H1 (cell line): ENCODE data around the gene PLD5. TPM values are rescaled to one million over a fixed set of nuclear protein-coding genes. Genes with fewer than 3 reads are reported as not detected.

Source experiments
- EP300 ChIP-seq, 2 experiments: IDR thresholded peaks; 1 replicate in 1 of 2; 2 replicates in 1 of 2; pipeline ENCODE4 v1.6.1; 2011 to 2012; ENCODE audit warnings: low read depth in 2 of 2, low read length in 2 of 2, mild to moderate bottlenecking in 2 of 2, borderline replicate concordance in 1 of 2, inconsistent platforms in 1 of 2, moderate library complexity in 1 of 2
- EZH2 ChIP-seq: fragments of 200-600 bp; sonication (generic); IDR thresholded peaks from 2 replicates; pipeline ENCODE4 v1.7.1; 2012; ENCODE audit warnings: low read depth, mild to moderate bottlenecking, moderate library complexity, low read length, inconsistent platforms; ENCODE audit not compliant: severe bottlenecking
- GTF2F1 ChIP-seq: IDR thresholded peaks from 2 replicates; pipeline ENCODE4 v1.6.1; 2012; ENCODE audit warnings: low read depth, low read length, improper control_type of control experiment, borderline replicate concordance
- HDAC2 ChIP-seq, 2 experiments: fragments of 300-600 bp in 1 of 2; sonication (generic) in 1 of 2; IDR thresholded peaks; 2 replicates each; pipeline ENCODE4 v1.6.1; 2011 to 2012; ENCODE audit warnings: low read depth in 2 of 2, low read length in 2 of 2, mild to moderate bottlenecking in 2 of 2, moderate library complexity in 2 of 2, borderline replicate concordance in 1 of 2, inconsistent platforms in 1 of 2
- HDAC6 ChIP-seq: IDR thresholded peaks from one replicate; pipeline ENCODE4 v1.7.1; 2012; ENCODE audit warnings: low read depth, mild to moderate bottlenecking, inconsistent platforms, low read length, moderate library complexity
- NANOG ChIP-seq: IDR thresholded peaks from 2 replicates; pipeline ENCODE4 v1.6.1; 2011; ENCODE audit warnings: low read length, low read depth, mild to moderate bottlenecking, inconsistent platforms; ENCODE audit not compliant: insufficient read depth, poor library complexity, severe bottlenecking
- POLR2AphosphoS5 ChIP-seq: IDR thresholded peaks from 2 replicates; pipeline ENCODE4 v1.6.1; 2011; ENCODE audit warnings: low read depth, low read length
- POU5F1 ChIP-seq: IDR thresholded peaks from 2 replicates; pipeline ENCODE4 v1.6.1; 2011; ENCODE audit warnings: low read depth, mild to moderate bottlenecking, low read length, moderate library complexity
- RAD21 ChIP-seq, 2 experiments: IDR thresholded peaks in 1 of 2; conservative IDR thresholded peaks in 1 of 2; 2 replicates each; pipeline ENCODE4 v1.6.1; 2011; ENCODE audit warnings: low read depth in 2 of 2, low read length in 2 of 2, improper control_type of control experiment in 1 of 2, inconsistent platforms in 1 of 2, mild to moderate bottlenecking in 1 of 2, moderate library complexity in 1 of 2
- polyA plus RNA-seq, 7 experiments: library from polyadenylated mRNA; depleted of rRNA in 3 of 7; stranded (reverse) in 5 of 7; unstranded in 2 of 7; fragments of >200 nt in 5 of 7; fragments of 200-250 nt in 2 of 7; gene quantifications; 1 replicate in 5 of 7; 2 replicates in 1 of 7; 4 replicates in 1 of 7; pipeline versions ENCODE4 v1.2.1 to v1.2.3, GENCODE V29; 2011 to 2013; ENCODE audit warnings: missing spikeins in 2 of 7, mixed read lengths in 2 of 7
- total RNA-seq: library from RNA; stranded (reverse); fragmentation: NEBNext Ultra II Directional; extraction: Animal tissue kit (Norgen Biotek cat#: 25700); gene quantifications from 2 replicates; pipeline ENCODE4 v1.2.1, GENCODE V29; 2021

The PLD5 gene
- total and polyA plus RNA-seq, 2 of the 8 experiments (the other 6 are each of a cell fraction or from before 2014, with no cell fraction given) = 0.86 to 8.5 TPM

GRCh38 chr1:242556276-242556675 is 31.8 kb upstream of the PLD5 start (continued):
- TF ChIP-seq POU5F1 (no peak), RAD21 (IDR thresholded peaks at IDR 0.05 in 1 of 2, conservative IDR thresholded peaks at IDR 0.05 in 1 of 2; ENCODE audit: low read depth in 2 of 2, low read length in 2 of 2) (no peak), POLR2AphosphoS5 (no peak), EP300 (IDR thresholded peaks at IDR 0.05; ENCODE audit: borderline replicate concordance in 1 of 2, low read depth in 2 of 2, low read length in 2 of 2) (no peak), HDAC6 (no peak), HDAC2 (IDR thresholded peaks at IDR 0.05; ENCODE audit: borderline replicate concordance in 1 of 2, low read depth in 2 of 2, low read length in 2 of 2) (no peak), GTF2F1 (no peak), EZH2 (no peak), NANOG (no peak)
- TF ChIP-seq, all 59 proteins: peak for 0
